ENCODE results near the gene EZH1. TPM values are rescaled to one million over a fixed set of nuclear protein-coding genes. Genes with fewer than 3 reads are reported as not detected.
A peak's percentile ranks its signal among the peaks of the same experiment; 100 is the strongest.

EZH1 gene
- total RNA-seq, 4 donors from 2014 or later, result 31.5 to 89.5 (median 44.5) TPM

DNA sequence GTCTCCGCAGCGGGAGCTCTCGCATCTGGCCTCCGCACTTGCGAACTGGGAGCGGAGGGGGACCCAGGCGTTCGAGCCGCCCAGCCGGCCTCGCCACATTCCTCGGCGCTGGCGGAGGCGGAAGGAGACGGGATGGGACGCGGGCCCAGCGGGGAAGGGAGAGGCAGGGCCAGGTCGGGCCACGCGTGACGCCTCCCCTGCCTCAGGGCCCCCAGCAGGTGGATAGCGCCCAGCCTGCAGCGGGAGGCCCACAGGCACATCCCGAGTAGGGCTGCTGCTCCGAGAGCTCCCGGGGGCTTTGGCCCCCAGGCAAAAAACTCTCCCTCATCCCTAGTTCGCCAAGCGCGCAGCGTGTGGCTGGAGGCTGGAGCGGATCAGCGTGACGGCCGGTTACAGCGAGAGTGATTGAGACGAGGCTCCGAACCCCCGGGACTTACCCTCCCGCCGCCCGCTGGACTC lies 68.8 kb downstream of the EZH1 start:
- peaks cover 3 to 22% of the 10 kb centered on the region in 2 donors for H3K4me1 ChIP-seq
- no peaks in the 10 kb centered on the region for H3K36me3 ChIP-seq
- peak; percentile 54 to 69 for DNase-seq
- TF ChIP-seq, protein P1, sequence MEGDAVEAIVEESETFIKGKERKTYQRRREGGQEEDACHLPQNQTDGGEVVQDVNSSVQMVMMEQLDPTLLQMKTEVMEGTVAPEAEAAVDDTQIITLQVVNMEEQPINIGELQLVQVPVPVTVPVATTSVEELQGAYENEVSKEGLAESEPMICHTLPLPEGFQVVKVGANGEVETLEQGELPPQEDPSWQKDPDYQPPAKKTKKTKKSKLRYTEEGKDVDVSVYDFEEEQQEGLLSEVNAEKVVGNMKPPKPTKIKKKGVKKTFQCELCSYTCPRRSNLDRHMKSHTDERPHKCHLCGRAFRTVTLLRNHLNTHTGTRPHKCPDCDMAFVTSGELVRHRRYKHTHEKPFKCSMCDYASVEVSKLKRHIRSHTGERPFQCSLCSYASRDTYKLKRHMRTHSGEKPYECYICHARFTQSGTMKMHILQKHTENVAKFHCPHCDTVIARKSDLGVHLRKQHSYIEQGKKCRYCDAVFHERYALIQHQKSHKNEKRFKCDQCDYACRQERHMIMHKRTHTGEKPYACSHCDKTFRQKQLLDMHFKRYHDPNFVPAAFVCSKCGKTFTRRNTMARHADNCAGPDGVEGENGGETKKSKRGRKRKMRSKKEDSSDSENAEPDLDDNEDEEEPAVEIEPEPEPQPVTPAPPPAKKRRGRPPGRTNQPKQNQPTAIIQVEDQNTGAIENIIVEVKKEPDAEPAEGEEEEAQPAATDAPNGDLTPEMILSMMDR (IDR thresholded peaks at IDR 0.05), result peak in 1 of 4 experiments; percentile 15
- TF ChIP-seq POLR2A (IDR thresholded peaks at IDR 0.05), result peak in 1 of 2 donors; percentile 28
- peak overlapping the region; percentile 88 to 91 for H3K4me3 ChIP-seq
- intact Hi-C loops (cut with DNase I; ENCODE audit: low total_unique reads), result loop anchor here (10.0 kb wide), 1 partner anchor 101 kb away; the partner anchor contains the start of gene PSMC3IP
- peak overlapping the region; percentile 89 to 92 for H3K27ac ChIP-seq
- no peaks in the 10 kb centered on the region for H3K9me3 ChIP-seq
- no peaks in the 10 kb centered on the region for H3K27me3 ChIP-seq

DNA sequence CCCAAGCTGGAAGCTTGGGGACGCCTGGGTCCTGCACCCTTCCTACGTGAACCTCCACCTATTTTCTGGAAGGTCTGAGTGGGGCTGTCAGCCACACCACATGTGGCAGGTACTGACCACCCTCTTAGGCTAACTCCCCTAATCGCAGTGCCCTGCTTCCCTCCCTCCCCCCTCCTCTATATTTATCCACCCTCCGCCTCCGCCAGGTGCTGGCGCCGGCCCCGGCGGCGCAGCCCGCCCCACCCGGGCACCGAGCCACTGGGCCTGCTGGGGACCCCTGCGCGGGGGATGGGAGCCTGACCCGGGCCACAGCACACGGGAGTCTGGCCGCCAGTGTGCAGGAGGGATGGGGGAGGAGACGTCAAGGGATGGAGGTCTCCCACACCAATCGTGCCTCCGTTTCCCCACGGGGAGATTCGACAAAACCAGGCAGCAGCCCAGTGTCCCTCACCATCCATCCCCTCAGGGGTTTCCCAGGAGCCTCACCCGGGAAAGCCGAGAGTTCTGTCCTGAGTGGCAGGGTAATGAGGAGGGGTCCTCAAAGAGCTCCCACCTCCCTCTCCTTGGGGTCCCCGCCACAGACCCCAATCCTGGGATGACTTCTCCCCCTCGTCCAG lies 69.4 kb downstream of the EZH1 start:
- peaks cover 3 to 22% of the 10 kb centered on the region in 2 donors for H3K4me1 ChIP-seq
- intact Hi-C loops (cut with DNase I; ENCODE audit: low total_unique reads), result loop anchor here (10.0 kb wide), 1 partner anchor 101 kb away; the partner anchor contains the start of gene PSMC3IP
- peak overlapping the region; percentile 88 to 91 for H3K4me3 ChIP-seq
- peak overlapping the region; percentile 89 to 92 for H3K27ac ChIP-seq
- no peaks in the 10 kb centered on the region for H3K27me3 ChIP-seq
- no peaks in the 10 kb centered on the region for H3K9me3 ChIP-seq
- H3K36me3 ChIP-seq, result no peaks in the 10 kb centered on the region
- peak in 1 of 2 donors; percentile 67 for DNase-seq
- no peak for TF ChIP-seq POLR2A (IDR thresholded peaks at IDR 0.05)
- TF ChIP-seq, protein P1 (IDR thresholded peaks at IDR 0.05), result no peak

DNA sequence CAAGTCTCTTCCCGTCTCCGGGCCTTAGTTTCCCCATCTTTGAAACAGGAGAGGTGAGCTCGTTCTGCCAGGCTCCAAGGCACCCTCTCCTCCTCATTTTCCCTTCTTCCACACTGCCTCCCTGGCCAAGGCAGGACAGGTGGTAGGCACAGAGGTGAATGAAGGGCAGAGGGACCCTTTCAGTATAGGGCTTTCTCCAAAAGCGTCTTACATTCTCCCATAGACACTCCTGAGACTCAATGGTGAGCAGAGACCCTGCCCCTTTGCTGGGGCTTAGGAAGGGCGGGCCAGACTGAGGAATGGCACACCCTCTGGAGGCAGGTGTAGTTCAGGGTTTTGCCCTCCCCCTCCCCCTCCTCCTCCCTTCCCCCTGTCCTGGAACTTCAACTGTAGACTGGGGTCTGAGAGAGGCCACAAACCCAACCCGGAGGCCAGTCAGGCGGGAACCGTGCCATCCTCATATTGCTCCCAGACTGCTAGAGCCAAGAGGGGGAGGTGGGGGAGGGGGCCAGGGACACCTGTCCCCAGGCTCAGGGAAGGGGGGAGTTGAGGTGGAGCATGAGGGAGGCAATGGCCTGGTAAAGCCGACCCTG lies 70.0 kb downstream of the EZH1 start:
- TF ChIP-seq, protein P1 (IDR thresholded peaks at IDR 0.05), result no peak
- TF ChIP-seq POLR2A (IDR thresholded peaks at IDR 0.05), result no peak
- Histone ChIP-seq H3K27ac (peak overlapping the region; percentile 89 to 92), H3K4me1 (peaks cover 3 to 22% of the 10 kb centered on the region in 2 donors), H3K36me3 (no peaks in the 10 kb centered on the region), H3K27me3 (no peaks in the 10 kb centered on the region), H3K4me3 (peak overlapping the region; percentile 88 to 91), H3K9me3 (no peaks in the 10 kb centered on the region)
- intact Hi-C loops (cut with DNase I; ENCODE audit: low total_unique reads), result loop anchor here (10.0 kb wide), 1 partner anchor 100 kb away; the partner anchor contains the start of gene PSMC3IP
- no peak for DNase-seq

DNA sequence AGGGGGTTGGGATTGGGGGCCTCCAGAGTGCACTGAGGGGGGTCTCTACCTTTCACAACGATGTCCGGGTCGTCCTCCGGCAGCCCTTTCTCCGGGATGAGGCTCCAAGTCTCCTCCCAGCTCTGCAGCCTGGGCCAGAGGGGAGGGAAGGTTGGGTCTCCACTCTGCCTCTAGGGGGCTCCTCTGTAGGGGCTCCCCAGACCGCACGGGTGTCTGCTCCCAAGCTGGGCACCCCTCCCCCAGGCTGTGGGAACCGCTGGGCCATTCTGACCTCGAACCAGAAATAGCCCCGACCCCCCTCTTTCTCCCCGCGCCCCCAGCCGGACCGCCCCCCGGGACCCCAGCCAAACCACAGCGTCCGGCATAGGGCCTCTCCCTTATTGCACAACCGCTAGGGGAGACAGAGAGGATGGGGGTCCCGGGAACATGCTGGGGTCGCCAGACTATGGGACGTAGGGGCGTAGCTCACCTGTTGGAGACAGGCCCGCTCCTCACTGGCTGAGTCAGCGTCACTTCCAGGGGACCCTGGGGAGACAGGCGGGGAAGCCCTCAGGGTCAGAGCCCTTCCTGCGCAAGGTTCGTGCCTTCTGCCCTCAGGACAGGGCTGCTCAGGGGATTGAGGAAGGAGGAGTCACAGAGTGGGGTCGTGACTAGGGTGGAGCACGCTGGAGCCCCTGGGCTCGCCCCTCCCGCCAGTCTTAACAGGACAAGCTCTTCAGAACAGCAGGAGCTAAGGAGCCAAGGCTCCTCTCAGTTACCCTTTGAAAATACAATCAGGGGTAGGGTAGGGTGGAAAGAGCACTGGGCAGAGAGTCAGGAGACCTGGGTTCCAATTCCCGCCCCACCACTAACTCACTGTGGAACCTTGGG lies 70.7 kb downstream of the EZH1 start:
- intact Hi-C loops (cut with DNase I; ENCODE audit: low total_unique reads), result loop anchor here (10.0 kb wide), 1 partner anchor 99 kb away; the partner anchor contains the start of gene PSMC3IP
- Histone ChIP-seq H3K36me3 (no peaks in the 10 kb centered on the region), H3K27me3 (no peaks in the 10 kb centered on the region), H3K27ac (peak overlapping the region; percentile 89 to 92), H3K4me1 (peaks cover 0 to 24% of the 10 kb centered on the region in 2 donors), H3K4me3 (peak overlapping the region; percentile 88 to 91), H3K9me3 (no peaks in the 10 kb centered on the region)
- peak; percentile 82 to 87 for DNase-seq
- TF ChIP-seq POLR2A (IDR thresholded peaks at IDR 0.05), result no peak
- TF ChIP-seq, protein P1 (IDR thresholded peaks at IDR 0.05), result peak; percentile 1 to 60 (median 32)

Measured in uterus (tissue), 4 donors.